ENCODE results near the gene GNAS-AS1.
"Not testable (repeated sequence)": the region's sequence is repeated elsewhere in the genome, so short reads cannot be mapped to it uniquely, and the experiment has no call there.

Gene GNAS-AS1

DNA sequence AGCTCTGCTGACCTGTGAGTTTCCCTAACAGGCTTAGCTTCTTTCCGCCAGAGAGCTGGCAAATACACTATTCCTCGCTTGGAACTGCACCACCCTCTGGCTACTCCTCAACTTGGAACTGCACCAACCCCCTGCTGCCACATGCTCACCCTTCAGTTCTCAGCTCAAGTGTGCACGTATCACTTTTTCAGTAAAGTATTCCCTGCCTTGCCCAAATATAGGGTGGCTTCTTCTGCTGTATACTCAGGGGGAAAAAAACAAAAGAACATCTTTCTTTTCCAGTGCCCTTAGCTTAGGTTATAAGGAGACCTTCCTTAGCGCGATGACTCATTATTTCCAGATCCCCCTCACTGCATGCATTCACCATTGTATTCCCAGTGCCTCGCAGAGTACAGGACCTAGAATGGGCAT lies 21.2 kb downstream of the GNAS-AS1 start:
- DNase-seq, result no peak

DNA sequence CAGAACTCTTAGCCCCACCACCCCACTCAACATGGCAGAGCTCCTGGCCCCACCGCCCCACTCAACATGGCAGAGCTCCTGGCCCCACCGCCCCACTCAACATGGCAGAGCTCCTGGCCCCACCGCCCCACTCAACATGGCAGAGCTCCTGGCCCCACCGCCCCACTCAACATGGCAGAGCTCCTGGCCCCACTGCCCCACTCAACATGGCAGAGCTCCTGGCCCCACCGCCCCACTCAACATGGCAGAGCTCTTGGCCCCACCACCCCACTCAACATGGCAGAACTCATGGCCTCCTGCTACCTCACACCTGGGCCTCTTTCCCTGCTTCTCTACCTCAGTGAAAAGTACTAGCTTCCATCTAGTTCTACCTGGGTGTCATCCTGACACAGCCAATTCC lies 21.9 kb downstream of the GNAS-AS1 start:
- not testable (repeated sequence) for DNase-seq

DNA sequence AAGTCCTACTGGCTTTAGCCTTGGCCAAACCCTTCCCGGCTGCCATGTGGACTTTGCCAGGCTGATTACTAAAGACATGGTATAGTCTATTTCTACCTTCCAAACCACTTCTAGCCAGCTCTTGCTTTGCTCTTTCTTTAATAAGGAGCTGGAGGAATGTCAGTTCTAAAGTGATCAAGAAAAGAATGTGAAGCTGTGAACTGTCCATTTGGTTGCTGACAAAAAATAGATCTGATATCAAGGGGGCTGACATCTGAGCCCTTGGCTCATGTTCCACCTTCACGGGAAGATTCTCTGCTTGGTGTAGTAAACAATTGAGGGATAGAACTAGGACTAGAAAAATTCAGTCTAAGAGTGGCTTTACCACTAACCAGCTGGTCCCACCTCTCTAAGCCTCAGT lies 22.6 kb downstream of the GNAS-AS1 start:
- no peak for DNase-seq

DNA sequence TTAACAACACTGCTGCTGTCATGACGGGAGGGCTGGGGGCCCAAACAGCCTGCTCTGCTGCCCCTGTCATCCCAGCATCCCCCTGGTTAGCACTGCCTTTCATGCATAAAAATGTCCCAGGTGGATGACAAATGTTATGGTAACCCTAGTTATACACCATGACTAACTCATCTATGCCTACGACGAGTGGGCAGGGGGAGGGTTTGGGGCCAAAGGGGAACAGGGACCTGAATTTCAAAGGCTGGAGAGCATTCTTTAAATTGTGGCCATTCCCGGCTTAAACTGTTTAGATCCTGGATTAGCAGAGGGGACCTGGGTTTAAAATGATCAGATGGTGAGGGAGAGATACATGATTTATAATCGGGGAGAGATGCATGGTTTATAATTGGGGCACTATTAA lies 24.4 kb downstream of the GNAS-AS1 start:
- DNase-seq, result no peak

DNA sequence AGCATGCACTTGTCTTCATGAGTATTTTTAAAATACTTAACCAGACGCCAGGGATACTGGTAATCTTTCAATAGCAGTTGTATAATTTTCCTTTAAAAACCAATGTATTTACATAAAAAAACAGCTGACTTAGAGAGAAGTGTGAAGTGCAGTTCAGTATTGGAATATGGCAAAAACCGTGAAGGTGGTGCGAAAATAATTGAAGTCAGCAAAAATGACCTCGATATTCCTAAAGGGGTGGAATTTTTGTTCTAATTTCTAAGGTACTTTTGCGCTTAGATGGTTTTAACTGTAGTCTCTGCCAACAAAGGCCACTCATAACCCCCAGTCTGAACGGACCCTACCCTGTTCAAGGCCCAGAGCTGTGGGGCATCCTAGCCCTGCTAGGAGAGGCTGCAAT lies 25.3 kb downstream of the GNAS-AS1 start:
- no peak for DNase-seq

DNA sequence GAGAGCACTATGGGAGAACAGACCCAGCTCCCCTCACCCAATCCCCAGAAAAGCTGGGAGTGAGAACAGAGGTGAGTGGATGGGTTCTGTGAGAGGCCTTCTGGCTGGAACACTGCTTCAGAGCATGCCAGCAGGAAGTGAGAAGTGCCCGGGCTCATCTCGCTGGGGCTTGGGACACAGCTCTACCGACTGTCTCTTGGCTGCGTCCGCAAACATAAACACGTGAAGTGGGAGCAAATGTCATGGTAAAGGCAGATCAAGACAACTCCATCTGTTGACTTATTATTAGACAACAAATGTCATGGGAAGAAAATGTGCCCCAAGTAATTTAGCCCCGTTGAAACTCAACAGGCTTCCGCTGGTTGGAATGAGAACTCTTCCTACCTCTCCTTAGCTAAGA lies 25.9 kb downstream of the GNAS-AS1 start:
- no peak for DNase-seq

DNA sequence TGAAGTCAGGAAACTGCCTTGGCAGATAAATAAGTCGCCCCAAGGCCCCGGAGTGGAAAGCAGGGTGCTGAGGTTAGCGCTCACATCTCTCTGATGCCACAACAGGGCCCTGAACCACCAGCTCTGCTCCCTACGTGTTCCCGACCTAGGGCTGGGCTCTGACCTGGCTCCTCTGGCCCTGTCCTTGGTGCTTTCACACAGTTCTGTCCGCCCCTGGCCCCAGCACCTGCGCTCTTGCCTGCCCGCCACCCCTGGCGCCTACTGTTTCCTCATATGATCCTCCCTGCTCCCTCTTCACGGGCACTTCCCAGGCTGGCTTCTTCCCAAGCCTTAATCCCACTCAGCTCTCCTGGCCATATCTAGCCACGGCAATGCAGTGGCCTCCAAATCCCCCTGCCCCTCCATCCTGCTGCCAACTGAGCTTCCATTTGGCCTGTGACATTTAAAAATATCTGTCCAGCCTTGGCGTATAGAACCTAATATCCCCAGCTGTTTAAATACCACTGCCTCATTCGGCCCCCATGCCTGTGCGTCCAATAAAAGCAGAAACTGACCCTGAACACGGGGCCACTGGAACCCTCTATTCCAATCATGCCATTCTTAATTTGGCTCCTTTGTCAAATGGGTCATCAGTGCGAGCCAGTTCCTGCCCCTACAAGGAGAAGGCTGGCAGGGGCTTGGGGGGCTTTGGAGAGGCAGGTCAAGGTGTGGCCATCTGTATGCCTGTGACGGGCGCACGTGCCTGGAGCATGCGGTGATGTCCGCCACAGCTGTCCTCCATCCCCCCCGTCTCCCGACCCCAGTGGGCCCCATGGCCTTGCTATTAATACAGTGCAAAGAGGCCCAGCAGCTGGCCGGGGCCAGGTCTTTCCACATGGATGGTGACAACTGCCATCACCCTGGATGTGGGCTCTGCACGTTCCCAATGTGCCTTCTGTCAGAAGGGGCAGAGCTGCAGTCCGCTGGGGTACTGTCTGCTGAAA lies 27.7 kb downstream of the GNAS-AS1 start:
- DNase-seq, result no peak

DNA sequence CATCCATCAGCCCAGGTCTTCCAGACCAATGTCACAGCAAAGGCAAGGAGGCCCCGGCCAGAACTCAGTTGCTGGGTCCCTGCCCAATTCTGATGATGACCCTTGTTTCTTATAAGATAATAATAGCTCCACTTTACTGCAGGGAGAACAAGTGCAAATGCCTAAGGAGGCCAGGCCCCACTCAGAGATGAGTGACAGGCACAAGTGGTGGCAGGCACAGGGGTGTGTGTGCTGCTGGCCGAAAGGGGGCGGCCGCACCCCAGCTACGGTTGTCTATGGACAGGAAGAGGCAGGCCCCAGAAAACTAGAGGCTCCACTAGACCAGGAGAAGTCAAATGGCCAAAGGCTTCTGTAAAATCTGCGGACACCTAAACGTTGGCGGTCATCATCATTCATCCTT lies 28.6 kb downstream of the GNAS-AS1 start:
- no peak for DNase-seq

DNA sequence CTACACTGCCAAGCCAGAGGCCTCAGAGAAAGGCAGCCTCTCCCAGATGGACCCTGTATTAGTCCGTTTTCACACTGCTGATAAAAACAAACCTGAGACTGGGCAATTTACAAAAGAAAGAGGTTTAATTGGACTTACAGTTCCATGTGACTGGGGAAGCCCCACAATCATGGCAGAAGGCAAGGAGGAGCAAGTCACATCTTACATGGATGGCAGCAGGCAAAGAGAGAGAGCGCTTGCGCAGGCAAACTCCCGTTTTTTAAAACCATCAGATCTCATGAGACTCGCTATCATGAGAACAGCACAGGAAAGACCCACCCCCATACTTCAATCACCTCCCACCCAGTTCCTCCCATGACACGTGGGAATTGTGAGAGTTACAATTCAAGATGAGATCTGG lies 30.2 kb downstream of the GNAS-AS1 start:
- not testable (repeated sequence) for DNase-seq

DNA sequence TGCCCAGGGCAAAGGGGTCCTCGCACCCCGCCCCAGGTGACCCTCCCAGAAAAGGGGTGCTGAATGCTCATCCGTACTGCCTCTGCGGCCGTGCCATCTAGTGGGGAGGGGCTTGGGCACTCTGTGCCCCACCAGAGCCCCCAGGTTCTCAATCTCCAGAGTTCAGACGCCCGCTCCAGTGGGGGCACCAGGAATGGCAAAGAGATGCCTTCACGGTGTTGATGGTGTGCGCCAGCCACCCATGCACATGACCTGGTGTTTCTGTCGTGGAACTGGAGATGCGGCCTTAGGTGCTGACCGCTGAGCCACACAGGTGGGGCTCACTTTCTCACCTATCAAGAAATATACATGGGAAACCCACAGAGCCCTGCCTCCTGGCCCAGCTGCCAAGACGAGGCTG lies 30.8 kb downstream of the GNAS-AS1 start:
- DNase-seq, result no peak

DNA sequence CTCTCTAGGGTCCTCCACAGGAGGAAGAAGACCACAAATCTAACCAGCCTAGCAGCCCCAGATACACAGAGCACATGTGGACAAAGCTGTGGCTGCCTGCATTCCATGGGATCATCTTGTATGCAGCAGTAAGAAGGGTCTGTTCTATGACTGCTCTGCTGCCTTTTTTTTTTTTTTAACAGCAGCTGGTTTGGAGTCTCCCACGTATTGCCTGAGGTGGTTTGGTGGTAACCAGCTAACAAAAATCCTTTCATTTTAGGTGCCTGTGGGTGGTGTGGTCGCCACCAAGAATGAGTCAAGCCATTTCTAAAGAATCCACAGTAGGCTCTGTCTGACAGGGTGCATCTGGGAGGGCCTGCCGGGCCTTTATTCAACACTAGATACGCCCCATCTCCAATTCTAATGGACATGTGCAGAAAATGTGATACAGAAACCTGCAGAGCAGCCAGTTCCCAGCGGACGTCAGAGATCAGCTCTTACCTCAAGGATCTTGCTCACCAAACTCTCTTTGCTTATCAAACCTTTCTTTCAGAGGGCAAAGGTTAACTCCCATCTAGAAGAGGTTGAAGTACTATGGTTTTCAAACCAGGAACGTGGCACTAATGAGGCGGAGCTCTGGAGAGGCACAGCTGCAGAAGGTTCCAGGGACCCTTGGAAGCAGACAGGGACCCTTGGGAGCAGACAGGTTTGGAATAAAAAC lies 32.0 kb downstream of the GNAS-AS1 start:
- peak; percentile 71 for DNase-seq

DNA sequence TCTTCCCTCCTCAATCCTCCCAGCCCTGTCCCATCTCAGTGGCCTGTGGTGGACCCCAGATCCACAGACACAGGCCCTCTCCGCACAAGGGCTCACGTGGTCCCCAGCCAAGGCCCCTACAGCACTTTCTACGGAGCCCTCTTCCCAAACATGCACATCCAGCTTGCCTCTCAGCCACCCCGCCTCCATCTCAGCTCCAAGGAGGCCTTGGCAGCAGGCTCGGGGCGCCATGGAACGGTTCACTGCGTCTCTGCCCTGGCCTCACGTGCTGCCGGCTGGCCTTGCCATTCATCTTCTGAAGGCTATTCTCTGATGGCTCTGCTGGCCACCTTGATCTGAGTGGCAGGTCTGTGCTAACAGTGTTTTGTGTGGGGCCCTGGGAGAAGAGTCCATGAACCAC lies 33.0 kb downstream of the GNAS-AS1 start:
- DNase-seq, result no peak

DNA sequence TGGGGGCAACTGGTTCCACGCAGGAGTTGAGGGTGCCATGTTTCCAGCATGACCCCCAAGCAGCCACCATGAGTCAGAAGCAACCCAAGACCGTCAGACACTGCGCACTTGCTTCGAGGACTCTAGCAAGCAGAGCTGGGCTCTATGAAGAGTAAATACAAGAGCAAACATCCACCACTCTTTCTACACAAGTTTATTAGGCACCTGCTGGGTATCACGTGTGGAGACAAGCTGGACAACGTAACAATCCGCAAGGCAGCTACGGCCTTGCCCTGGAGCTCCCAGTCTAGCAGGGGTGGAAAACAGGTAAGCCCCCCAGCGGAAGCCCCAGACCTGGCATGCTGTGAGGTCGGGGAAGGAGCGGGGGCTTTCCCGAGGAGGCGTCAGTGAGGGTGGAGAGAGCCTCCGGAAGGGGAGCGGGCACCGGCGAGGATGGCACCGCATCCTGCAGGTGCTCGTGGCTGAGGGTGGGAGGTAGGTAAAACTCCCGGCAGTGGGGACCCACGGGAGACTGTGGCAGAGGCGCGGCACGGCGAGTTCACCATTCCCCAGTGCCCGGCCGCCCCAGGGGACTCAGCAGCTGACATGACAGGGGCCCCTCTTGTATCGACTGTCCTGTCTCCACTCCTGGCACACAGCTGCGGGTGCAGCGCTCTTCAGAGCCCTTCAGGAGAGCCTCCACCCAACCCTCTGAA lies 33.6 kb downstream of the GNAS-AS1 start:
- no peak for DNase-seq

DNA sequence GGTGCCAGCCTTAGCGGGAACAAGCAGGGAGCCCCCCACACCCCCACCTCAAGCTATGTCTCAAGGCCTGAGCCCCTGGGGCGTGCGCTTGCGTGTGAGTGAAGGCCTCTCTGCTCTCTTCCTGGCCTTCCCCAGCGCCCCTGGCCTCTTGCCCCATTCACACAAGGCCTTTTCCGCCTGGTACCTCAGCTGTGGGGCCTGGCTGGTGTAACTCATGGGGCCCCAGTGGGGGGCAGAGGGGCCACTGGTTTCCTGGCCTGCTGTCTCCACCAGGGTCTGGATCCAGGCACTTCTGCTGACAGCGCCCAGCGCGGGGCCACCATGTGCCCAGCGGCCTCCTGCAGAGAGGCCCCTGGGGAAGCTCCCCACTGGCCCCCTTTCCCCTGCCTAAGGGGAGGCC lies 34.7 kb downstream of the GNAS-AS1 start:
- DNase-seq, result no peak

DNA sequence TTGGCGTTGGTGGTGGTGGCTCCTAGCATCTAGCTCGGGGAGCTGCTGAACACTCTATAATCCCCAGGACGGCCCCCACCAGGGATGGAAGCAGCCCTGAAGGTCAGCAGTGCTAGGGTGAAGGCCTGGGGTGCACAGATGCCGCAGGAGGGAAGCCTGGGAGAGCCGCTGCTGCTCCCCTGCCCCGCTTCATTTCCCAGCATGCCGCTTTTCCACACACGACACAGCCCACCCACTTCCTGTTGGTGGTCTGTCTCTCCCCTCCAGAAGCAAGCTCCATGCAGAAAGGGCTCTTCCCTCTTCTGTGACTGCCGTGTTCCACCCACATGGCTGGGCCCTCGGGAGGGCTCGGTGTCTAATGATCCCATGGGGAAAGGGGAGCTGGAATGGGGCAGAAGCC lies 35.3 kb downstream of the GNAS-AS1 start:
- no peak for DNase-seq

DNA sequence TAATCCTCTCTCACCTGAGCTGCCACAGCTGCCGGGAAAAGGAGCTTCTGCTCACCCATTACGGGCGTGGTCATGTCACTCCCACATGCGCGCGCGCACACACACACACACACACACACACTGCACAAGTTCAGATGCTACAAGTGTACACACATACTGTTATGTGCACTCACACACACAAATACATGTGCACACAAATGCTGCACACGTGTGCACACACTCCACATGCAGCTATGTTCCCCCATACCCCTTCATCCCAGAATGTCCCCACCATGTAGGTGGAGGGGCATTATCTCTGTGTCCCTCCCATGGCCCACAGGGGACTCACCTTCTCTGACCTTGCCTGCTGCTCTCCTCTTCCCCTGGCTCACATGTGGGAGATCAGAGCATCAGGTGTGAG lies 37.3 kb downstream of the GNAS-AS1 start:
- no peak for DNase-seq

DNA sequence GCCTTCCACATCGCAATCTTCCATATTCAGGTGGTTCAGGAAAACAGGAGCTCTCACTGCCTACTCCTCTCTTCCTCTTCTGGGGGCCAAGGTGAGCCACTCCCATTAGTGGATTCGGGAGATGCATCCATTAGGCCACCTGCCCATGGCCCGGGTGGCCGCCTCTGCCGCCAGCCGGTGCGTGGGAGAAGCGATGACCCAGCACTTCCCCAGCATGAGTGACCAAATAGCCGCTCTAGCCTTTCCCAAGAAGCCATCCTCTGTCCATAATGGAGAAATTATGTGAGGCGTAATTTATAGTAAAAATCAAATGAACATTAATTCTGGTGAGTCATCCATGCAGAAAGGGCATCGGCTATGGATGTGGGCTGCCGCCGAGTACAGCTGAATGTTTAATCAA lies 39.4 kb downstream of the GNAS-AS1 start:
- DNase-seq, result no peak

DNA sequence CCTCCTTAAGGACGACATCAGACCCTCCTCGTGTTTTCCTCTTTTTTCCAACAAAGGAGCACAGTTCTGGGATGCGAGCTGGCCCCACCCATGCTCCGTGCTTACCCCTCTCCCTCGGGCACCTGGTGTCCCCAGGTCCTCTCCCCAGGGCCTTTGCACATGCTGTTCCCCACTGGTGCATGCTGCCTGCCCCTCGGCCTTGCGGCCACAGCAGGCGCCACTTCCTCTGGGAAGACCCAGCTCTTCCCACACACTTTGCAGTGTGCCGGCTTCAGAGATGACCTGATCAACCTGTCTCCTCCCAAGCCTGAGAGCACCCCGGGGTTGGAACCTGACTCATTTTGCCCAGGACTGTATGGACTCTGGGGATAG lies 39.8 kb downstream of the GNAS-AS1 start:
- DNase-seq, result no peak

DNA sequence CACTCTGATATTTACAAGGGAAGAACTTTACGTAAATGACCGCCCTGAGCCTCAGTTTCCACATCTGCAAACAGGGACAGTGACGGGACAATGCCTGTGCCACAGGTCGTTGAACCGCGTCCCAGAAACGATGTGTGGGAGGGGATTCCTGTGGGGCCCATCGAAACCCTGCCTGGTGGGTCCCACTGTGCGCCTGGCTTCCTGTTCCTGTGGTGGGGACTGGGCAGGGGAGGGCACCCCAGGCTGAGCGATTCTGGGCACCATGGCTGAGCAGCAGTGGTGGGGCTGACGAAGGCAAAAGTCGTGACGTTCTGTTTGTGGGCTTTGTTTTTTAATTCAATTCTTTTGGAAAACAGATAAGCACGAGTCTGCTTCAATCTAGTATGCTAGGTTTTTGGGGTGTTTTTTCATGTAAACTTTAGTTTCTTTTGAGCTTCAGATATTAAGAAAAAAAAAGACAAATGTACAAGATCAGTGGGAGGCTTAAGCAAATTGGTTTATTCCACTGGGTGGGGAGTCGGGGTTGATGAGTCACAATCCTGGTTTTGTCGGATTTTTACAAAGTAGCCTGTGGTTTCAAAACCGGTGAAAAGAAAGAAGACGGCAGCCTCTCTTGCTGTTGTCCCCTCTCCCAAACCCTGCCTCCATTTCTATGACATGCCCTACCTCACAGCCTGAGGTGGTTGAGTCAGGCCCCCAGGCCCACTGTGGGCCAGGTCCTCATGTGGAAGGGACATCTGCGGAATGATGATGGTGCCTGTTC lies 40.4 kb downstream of the GNAS-AS1 start:
- peak; percentile 72 for DNase-seq

DNA sequence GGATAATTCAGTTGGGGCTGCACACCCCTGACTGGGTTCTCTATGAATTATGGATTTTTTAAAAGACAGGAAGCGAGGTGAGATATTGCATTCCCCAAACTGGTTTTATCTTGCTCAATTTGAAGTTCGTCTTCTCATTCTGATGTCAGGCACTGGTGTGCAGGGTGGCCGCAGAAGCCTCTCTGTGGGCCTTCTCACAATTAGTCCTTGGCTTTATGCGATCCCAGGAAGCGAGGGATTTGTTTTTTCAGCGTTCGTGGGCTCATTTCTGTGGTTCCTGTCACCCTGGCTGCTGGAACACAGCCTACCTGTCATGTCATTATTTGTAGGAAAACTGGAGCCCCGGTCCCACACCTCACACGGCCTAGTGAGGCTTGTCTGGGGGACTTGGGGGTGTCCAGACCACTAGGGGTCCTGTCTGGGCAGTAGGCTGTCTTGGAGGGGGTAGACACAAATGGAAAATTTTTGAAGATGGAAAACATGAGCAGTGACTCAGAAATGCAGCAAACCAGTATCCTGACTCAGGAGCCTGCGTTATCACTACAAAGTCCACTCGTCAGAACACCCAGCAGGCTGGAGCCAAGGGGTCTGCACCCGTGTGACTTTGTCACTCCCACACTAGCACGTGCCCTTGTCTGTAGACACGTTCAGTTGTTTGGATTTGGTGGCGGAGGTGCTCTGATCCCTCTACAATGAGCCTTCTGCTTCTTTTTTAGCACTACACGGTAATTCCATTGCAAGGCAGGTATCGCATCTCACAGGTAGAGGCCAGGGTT lies 42.2 kb downstream of the GNAS-AS1 start:
- no peak for DNase-seq

DNA sequence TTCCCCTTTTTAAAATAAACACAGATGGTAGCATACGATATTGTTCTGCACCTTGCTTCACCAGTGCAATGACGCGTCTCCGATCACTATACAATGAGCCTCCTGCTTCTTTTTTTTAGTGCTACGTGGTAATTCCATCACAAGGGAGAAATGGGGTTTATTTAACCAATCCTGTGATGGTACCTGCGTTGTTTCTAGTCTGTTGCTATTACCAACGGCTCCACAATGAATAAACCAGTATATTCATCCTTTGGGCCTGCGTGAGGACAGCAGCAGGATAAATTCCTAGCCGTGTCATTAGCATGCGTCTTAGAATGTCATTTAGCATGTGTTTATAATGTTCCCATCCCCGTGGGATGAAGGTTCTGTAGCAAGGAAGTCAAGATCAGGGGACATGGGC lies 42.9 kb downstream of the GNAS-AS1 start:
- DNase-seq, result no peak

DNA sequence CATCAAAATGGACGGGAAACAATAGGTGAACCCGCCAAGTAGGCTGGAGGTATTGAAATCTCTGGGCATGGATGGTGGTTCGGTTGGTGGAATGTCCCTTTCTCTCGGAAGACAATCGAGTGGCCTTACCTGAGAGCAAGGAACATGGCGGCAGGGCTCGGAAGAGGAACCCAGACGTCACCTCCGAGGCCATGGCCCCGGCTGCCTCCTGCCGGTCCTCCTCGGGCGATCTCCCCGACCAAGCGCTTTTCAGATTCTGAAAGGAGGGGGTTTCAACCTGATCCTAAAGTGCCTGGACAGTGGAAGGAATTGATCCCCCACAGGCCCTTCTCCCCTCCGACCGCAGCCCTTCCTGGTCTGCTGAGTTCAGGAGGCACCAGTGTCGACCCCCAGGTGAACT lies 47.2 kb downstream of the GNAS-AS1 start:
- DNase-seq, result no peak

Data from MV-4-11 (cell line).